GM12891 (cell line): ENCODE data around the gene NRN1L. TPM values are rescaled to one million over a fixed set of nuclear protein-coding genes. Genes with fewer than 3 reads are reported as not detected.
"Not testable (repeated sequence)": the region's sequence is repeated elsewhere in the genome, so short reads cannot be mapped to it uniquely, and the experiment has no call there.

Experiments used
- DNase-seq: peaks from one replicate; pipeline ENCODE4 v3.0.0; 2011; ENCODE audit warnings: low spot score; ENCODE audit not compliant: insufficient read length
- FAIRE-seq: peaks from 2 replicates; lab custom pipeline; 2011; peaks lifted over from hg19 to GRCh38; lab: Jason Lieb, UNC
- PAX5 ChIP-seq: IDR thresholded peaks from 2 replicates; pipeline ENCODE4 v1.6.1; 2011; ENCODE audit warnings: low read length, moderate library complexity, mild to moderate bottlenecking; ENCODE audit not compliant: insufficient read depth, severe bottlenecking
- POLR2A ChIP-seq: IDR thresholded peaks from 2 replicates; pipeline ENCODE4 v1.6.1; 2011; ENCODE audit warnings: low read depth, low read length, control low read depth
- POLR2AphosphoS5 ChIP-seq: IDR thresholded peaks from 2 replicates; pipeline ENCODE4 v1.6.1; 2011; ENCODE audit warnings: low read depth, low read length, control low read depth
- POU2F2 ChIP-seq: IDR thresholded peaks from 2 replicates; pipeline ENCODE4 v1.6.1; 2011; ENCODE audit warnings: low read depth, mild to moderate bottlenecking, control low read depth, low read length, moderate library complexity
- SPI1 ChIP-seq: IDR thresholded peaks from 2 replicates; pipeline ENCODE4 v1.6.1; 2011; ENCODE audit warnings: low read depth, low read length, control low read depth
- TAF1 ChIP-seq: IDR thresholded peaks from 2 replicates; pipeline ENCODE4 v1.6.1; 2011; ENCODE audit warnings: low read depth, low read length, control low read depth
- polyA plus RNA-seq: library from polyadenylated mRNA; unstranded; fragments of >200 nt; gene quantifications from one replicate; pipeline ENCODE4 v1.2.1, GENCODE V29; 2012; ENCODE audit warnings: low read depth, missing spikeins, inconsistent platforms; ENCODE audit not compliant: missing spikeins

The NRN1L gene
- polyA plus RNA-seq = 1.6 TPM

DNA sequence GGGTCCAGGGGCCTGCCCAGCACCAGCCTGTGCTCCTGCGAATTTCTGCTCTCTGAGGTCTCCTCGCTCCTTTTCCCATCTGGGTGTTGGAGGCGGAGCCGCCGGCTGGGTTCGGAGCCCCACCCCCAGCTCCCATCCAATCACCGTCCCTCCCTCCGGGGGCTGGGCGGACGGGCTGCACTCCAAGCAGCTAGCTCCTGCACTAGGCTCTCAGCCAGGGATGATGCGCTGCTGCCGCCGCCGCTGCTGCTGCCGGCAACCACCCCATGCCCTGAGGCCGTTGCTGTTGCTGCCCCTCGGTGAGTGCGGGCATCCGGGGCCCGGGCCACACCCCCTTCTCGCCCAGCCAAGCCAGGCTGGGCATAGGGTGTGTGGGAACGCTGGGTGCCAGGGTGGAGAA lies at the start of gene NRN1L:
Gene NRN1L, plus strand, starts transcription at position 202 of the 400 bp plus-strand sequence. Its CDS starts 19 bp downstream, at position 221.
- FAIRE-seq (no peak), DNase-seq (no peak)
- TF ChIP-seq TAF1 (no peak), PAX5 (no peak), POU2F2 (no peak), POLR2AphosphoS5 (no peak), SPI1 (no peak)

DNA sequence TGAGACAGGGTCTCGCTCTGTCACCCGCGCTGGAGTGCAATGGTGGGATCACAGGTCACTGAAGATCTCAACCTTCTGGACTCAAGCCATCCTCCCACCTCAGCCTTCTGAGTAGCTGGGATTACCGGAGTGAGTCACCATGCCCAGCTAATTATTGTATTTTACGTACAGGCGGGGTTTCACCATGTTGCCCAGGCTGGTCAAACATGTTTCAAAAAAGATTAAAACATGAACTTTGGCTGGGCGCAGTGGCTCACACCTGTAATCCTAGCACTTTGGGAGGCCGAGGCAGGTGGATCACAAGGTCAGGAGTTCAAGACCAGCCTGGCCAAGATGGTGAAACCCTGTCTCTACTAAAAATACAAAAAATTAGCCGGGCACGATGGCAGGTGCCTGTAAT lies 47.5 kb upstream of the NRN1L start:
- not testable (repeated sequence) for DNase-seq, FAIRE-seq

DNA sequence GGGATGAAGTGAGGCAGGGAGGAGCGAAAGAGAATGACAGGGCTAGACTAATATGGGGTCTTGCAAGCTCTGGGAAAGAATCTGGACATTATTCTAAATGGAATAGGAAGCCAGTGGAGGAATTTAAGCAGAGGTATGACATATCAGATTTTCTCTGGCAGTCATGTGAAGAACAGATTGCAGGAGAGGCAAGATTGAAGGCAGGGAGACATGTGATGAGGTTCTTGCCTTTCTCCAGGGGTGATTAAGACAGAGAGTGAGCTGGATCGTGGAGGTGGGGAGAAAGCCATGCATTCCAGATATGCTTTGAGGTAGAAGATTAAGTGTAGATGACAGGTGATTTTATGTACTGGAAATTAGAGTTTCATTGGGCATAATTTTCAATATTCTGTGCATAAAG lies 46.9 kb upstream of the NRN1L start:
- no peak for FAIRE-seq

DNA sequence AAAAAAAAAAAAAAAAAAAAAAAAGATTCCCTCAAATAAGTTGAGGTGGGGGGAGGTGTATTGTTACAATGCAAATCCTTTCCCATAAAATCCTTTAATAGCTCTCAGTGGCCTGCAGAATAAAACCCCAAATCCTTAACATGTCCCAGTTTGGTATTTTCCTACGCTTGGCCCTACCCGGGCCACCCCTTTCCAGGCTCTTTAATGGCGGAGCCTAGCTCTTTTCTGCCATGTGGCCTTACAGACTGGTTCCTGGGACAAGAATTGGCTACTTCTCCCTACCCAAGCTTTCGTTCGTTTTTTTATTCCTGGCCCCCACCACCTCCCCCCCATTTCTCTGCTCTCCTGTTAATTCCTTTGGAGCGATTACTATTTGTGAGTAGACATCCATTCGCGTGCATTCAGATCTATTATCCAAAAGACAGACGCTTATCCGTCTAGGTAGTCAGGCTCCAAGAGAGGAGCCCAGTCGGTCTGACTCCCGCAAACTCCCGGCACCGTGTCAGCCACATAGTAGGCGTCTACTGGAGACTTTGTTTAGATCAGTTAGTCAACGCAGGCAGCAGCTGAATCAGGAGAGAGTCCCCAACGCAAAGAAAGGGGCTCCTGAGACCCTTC lies 43.4 kb upstream of the NRN1L start:
- DNase-seq (no peak), FAIRE-seq (no peak)
- TF ChIP-seq POU2F2 = no peak
- no peak for TF ChIP-seq SPI1
- no peak for TF ChIP-seq TAF1
- TF ChIP-seq PAX5 = no peak
- no peak for TF ChIP-seq POLR2AphosphoS5
- TF ChIP-seq POLR2A = no peak

More for the DNA sequence above, 46.9 kb upstream of the NRN1L start:
- TF ChIP-seq TAF1 = no peak
- no peak for TF ChIP-seq POLR2A
- no peak for TF ChIP-seq SPI1
- TF ChIP-seq POU2F2 = no peak
- TF ChIP-seq POLR2AphosphoS5 = no peak
- no peak for TF ChIP-seq PAX5
- DNase-seq = no peak

DNA sequence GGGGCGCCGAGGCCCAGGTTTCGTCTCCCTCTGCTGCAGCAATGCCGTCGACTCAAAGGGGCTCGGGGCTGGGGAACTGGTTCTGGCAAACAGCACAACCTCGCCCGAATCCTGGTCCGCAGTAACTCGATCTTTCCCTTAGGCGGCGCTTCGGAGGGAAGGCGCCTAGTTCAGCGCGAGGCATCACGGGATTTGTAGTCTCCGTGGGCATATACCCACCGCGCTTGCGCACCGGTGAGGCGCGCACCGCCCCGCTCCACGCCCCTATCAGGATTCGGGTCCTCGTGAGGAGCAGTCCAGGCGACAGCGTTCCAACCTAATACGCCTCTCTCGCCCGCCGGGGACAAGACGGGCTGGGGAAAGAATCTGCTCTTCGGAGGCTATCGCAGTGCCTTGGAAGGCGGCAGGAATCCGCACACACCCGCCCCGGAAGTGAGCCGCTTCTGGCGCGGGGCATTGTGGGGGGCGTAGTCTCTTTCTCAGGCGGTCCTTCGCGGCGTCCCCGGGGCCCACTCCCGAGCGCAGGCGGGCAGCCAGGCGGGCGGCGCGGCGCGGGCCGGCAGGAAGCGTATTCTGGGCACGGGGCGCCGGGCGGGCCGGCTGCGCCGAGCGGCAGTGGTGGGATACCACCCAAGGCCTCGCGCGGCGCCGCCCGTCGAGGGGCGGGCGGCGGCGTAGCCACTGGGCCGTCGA lies 42.7 kb upstream of the NRN1L start, which contains the start of gene THAP11:
Gene THAP11, plus strand, starts transcription at position 505 of the 693 bp plus-strand sequence. CDS start 235 bp downstream, outside the sequence.
- TF ChIP-seq POLR2AphosphoS5 (no peak), PAX5 (no peak), POLR2A (no peak), POU2F2 (0 out of 2 replicates have a peak, but pooled peaks have one; percentile 17), SPI1 (peak; percentile 42), TAF1 (no peak)
- DNase-seq = peak; percentile 84
- FAIRE-seq = peak; percentile 91

DNA sequence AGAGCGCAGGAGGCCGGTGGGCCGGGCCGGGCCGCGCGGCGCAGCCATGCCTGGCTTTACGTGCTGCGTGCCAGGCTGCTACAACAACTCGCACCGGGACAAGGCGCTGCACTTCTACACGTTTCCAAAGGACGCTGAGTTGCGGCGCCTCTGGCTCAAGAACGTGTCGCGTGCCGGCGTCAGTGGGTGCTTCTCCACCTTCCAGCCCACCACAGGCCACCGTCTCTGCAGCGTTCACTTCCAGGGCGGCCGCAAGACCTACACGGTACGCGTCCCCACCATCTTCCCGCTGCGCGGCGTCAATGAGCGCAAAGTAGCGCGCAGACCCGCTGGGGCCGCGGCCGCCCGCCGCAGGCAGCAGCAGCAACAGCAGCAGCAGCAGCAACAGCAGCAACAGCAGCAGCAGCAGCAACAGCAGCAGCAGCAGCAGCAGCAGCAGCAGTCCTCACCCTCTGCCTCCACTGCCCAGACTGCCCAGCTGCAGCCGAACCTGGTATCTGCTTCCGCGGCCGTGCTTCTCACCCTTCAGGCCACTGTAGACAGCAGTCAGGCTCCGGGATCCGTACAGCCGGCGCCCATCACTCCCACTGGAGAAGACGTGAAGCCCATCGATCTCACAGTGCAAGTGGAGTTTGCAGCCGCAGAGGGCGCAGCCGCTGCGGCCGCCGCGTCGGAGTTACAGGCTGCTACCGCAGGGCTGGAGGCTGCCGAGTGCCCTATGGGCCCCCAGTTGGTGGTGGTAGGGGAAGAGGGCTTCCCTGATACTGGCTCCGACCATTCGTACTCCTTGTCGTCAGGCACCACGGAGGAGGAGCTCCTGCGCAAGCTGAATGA lies 42.0 kb upstream of the NRN1L start:
- FAIRE-seq (no peak), DNase-seq (no peak)
- 0 out of 2 replicates have a peak, but pooled peaks have one; percentile 20 for TF ChIP-seq POU2F2
- TF ChIP-seq TAF1 = no peak; the same call in 1 of the 2 replicates

DNA sequence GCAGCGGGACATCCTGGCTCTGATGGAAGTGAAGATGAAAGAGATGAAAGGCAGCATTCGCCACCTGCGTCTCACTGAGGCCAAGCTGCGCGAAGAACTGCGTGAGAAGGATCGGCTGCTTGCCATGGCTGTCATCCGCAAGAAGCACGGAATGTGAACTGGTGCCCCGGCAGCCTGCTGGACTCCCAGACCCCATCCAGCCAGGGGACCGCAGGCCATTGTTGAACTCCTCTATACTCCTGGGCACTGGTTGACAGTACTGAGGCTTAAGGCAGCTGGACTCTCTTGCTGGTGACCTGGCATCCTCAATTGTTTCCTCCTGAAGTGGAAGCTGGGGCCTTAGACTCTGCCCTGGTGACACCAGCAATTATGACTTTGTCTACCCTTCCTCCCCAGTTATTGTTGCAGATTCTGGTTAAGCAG lies 41.3 kb upstream of the NRN1L start:
- TF ChIP-seq POU2F2 (no peak), POLR2A (no peak), SPI1 (no peak), PAX5 (no peak), TAF1 (no peak), POLR2AphosphoS5 (no peak)
- no peak for DNase-seq
- FAIRE-seq = no peak

DNA sequence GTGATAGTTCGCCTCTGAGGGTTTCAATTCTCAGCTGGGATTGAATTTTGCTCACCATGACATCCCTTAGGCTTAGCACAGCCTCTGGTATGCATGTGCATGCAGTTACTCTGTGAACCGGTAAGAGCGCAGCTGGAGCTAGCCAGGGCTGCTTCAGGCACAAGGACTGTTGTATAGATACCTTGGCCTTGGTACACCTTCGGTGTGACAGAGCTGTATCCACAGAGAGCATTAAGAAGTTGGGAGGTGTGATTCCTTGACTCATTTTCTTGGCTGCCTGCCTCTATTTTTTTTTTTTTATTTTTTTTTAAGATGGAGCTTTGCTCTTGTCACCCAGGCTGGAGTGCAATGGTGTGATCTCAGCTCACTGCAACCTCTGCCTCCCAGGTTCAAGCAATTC lies 40.2 kb upstream of the NRN1L start:
- TF ChIP-seq POLR2A = no peak
- no peak for TF ChIP-seq TAF1
- no peak for TF ChIP-seq PAX5
- no peak for FAIRE-seq

DNA sequence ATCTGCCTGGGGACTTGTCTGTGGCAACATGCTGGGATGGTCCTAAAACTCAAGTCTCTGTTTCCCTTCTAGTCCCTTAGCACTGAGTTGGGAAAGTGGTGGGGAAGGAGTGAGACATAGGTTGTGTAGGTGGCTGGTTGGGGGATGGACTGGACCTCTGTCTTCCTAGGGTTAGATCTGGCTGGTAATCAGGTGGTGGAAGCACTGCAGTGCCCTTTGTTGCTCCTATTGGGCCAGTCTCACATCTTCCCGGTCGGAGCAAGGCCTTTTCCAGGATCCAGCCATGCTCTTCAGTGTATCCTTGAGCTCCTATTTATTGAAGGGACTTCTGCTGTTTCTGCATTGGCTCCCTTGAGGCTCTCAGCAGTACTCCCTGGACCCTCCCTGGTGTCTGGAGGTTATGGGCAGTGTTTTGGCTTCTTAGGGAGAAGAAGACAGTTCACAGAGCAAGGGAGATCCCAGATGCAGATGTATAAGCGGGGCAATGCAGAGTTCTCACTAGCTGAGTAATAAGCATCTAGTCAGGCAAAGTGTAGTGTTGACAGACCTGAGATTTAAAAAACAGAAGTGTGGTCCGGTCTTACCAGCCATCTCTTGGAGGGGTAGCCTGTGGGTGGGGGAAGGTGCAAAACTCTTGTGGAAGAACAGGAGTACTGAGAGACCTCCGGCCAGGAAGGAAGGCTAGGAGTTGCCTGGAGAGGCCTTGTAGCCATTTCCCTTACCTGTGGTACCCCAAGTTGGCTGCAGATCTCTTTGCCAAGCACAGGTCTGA lies 39.2 kb upstream of the NRN1L start:
- DNase-seq (no peak), FAIRE-seq (no peak)
- TF ChIP-seq SPI1 (peak; percentile 41; the same call in 1 of the 2 replicates), POU2F2 (no peak), POLR2A (no peak)

More for the DNA sequence above, 40.2 kb upstream of the NRN1L start:
- no peak for DNase-seq
